Osteoblast (primary cell): ENCODE results near the gene SORBS2. TPM values are rescaled to one million over a fixed set of nuclear protein-coding genes. Genes with fewer than 3 reads are reported as not detected.

ENCODE experiments used
- DNase-seq: peaks from one replicate; pipeline ENCODE4 v3.0.0; 2011; ENCODE audit warnings: low spot score, mixed read lengths; ENCODE audit not compliant: insufficient read length; ENCODE audit errors: missing footprints
- H2AFZ ChIP-seq: 2 replicates; pipeline ENCODE4 v1.6.0; 2011; ENCODE audit warnings: mild to moderate bottlenecking, low read length
- H3K27ac ChIP-seq: 2 replicates; pipeline ENCODE4 v1.5.1; 2011; ENCODE audit warnings: mild to moderate bottlenecking, low read depth, low read length, moderate library complexity
- H3K27me3 ChIP-seq: 2 replicates; pipeline ENCODE4 v1.6.0; 2012; ENCODE audit warnings: mild to moderate bottlenecking, control low read depth, inconsistent platforms, low read length, moderate library complexity; ENCODE audit not compliant: insufficient read depth
- H3K36me3 ChIP-seq: 2 replicates; pipeline ENCODE4 v1.5.1; 2011; ENCODE audit warnings: mild to moderate bottlenecking, low read length, control low read depth, moderate library complexity; ENCODE audit not compliant: insufficient read depth
- H3K4me1 ChIP-seq: 2 replicates; pipeline ENCODE4 v1.5.1; 2011; ENCODE audit warnings: mild to moderate bottlenecking, low read length, control low read depth, moderate library complexity; ENCODE audit not compliant: insufficient read depth
- H3K4me2 ChIP-seq: 2 replicates; pipeline ENCODE4 v1.6.0; 2011; ENCODE audit warnings: mild to moderate bottlenecking, low read length; ENCODE audit not compliant: insufficient read depth
- H3K4me3 ChIP-seq: fragments of 200-600 bp; sonication (generic); 3 replicates; pipeline ENCODE4 v1.5.1; 2012; ENCODE audit warnings: mild to moderate bottlenecking, low read length, inconsistent platforms; ENCODE audit not compliant: insufficient read depth
- H3K79me2 ChIP-seq: 2 replicates; pipeline ENCODE4 v1.6.0; 2012; ENCODE audit warnings: mild to moderate bottlenecking, low read length, control low read depth, inconsistent platforms; ENCODE audit not compliant: insufficient read depth
- H3K9me3 ChIP-seq: 2 replicates; pipeline ENCODE4 v1.5.1; 2011; ENCODE audit warnings: low read depth, low read length, control low read depth
- H4K20me1 ChIP-seq: 2 replicates; pipeline ENCODE4 v1.6.0; 2012; ENCODE audit warnings: mild to moderate bottlenecking, low read length, control low read depth; ENCODE audit not compliant: insufficient read depth
- CTCF ChIP-seq: IDR thresholded peaks from 2 replicates; pipeline ENCODE4 v1.5.1; 2011; ENCODE audit warnings: mild to moderate bottlenecking, low read depth, low read length, moderate library complexity; ENCODE audit errors: extremely low read depth
- small RNA-seq: library from RNA; depleted of rRNA; stranded (forward); fragments of <200 nt; gene quantifications from one replicate; pipeline ENCODE3, GENCODE V24; 2012
- total RNA-seq: library from RNA; depleted of rRNA; stranded (reverse); fragments of >200 nt; gene quantifications from 2 replicates; pipeline ENCODE4 v1.2.3, GENCODE V29; 2012

SORBS2 gene
- total RNA-seq, 1 donor, result 85.0 TPM

GRCh38 chr4:185538806-185539205 lies 273.2 kb downstream of the SORBS2 start:
- Histone ChIP-seq H3K27me3 (peaks cover 36% of the 10 kb centered on the region), H3K4me2 (no peak overlapping the region), H2AFZ (no peak overlapping the region), H3K4me1 (peaks cover 5% of the 10 kb centered on the region), H3K9me3 (no peaks in the 10 kb centered on the region), H3K79me2 (no peaks in the 10 kb centered on the region), H3K4me3 (no peak overlapping the region), H4K20me1 (no peaks in the 10 kb centered on the region), H3K36me3 (no peaks in the 10 kb centered on the region), H3K27ac (no peak overlapping the region)
- peak; percentile 72 for DNase-seq
- TF ChIP-seq CTCF, result no peak

GRCh38 chr4:185536411-185536709 lies 275.6 kb downstream of the SORBS2 start:
- H2AFZ ChIP-seq, result peak overlapping the region; percentile 27
- peak overlapping the region; percentile 78 for H3K4me3 ChIP-seq
- peaks cover 5% of the 10 kb centered on the region for H3K4me1 ChIP-seq
- TF ChIP-seq CTCF, result no peak
- peak; percentile 89 for DNase-seq
- H3K27me3 ChIP-seq, result peaks cover 36% of the 10 kb centered on the region
- H3K4me2 ChIP-seq, result peak overlapping the region; percentile 88
- H3K9me3 ChIP-seq, result no peaks in the 10 kb centered on the region
- no peaks in the 10 kb centered on the region for H3K79me2 ChIP-seq
- no peak overlapping the region for H3K27ac ChIP-seq
- no peaks in the 10 kb centered on the region for H4K20me1 ChIP-seq
- H3K36me3 ChIP-seq, result no peaks in the 10 kb centered on the region

- no peaks in the 10 kb centered on the region for H3K79me2 ChIP-seq
- H3K4me3 ChIP-seq, result peak overlapping the region; percentile 78
- no peak overlapping the region for H3K27ac ChIP-seq
- TF ChIP-seq CTCF, result no peak
- H4K20me1 ChIP-seq, result no peaks in the 10 kb centered on the region
- H3K36me3 ChIP-seq, result no peaks in the 10 kb centered on the region
- peak; percentile 68 for DNase-seq
- peak overlapping the region; percentile 88 for H3K4me2 ChIP-seq
- peaks cover 5% of the 10 kb centered on the region for H3K4me1 ChIP-seq
- H3K9me3 ChIP-seq, result no peaks in the 10 kb centered on the region
- H3K27me3 ChIP-seq, result peaks cover 31% of the 10 kb centered on the region
- H2AFZ ChIP-seq, result peak overlapping the region; percentile 38
These were observed 276.2 kb downstream of the SORBS2 start for GRCh38 chr4:185535612-185536410.

Small RNAs within 50 kb of the gene (small RNA-seq; reads per million reads assigned to genes)
- gene RF00019, result not detected
